Stimulated activated CD4-positive, alpha-beta T cell treated with anti-CD3 and anti-CD28 coated beads, TNF-alpha, amount 100 ng/mL, for 4 hours (primary cell): ENCODE data around the gene HSPG2.

Experiments
- DNase-seq, 3 experiments: peaks; one replicate each; pipeline ENCODE4 v3.0.0-alpha.2; 2020; ENCODE audit warnings: low read depth in 3 of 3

HSPG2 gene

GRCh38 chr1:21898326-21899200, 38.5 kb downstream of the HSPG2 start:
- no peak for DNase-seq

- DNase-seq: no peak
These were observed 39.3 kb downstream of the HSPG2 start for GRCh38 chr1:21897844-21898243.

- no peak for DNase-seq
These were observed 40.2 kb downstream of the HSPG2 start for GRCh38 chr1:21896652-21897532.

- no peak for DNase-seq
These were observed 41.1 kb downstream of the HSPG2 start for GRCh38 chr1:21896026-21896425.

- no peak for DNase-seq
These were observed 42.9 kb downstream of the HSPG2 start for GRCh38 chr1:21894034-21894881.

GRCh38 chr1:21893046-21893805, 43.9 kb downstream of the HSPG2 start:
- no peak for DNase-seq

GRCh38 chr1:21891621-21892479, 45.3 kb downstream of the HSPG2 start:
- DNase-seq: no peak

GRCh38 chr1:21891081-21891480, 46.0 kb downstream of the HSPG2 start:
- DNase-seq: no peak

- DNase-seq: no peak
These were observed 48.6 kb downstream of the HSPG2 start for GRCh38 chr1:21888500-21888899.

- no peak for DNase-seq
These were observed 49.3 kb downstream of the HSPG2 start for GRCh38 chr1:21887796-21888195.

GRCh38 chr1:21887216-21887736, 49.8 kb downstream of the HSPG2 start:
- no peak for DNase-seq

GRCh38 chr1:21886486-21887215, 50.5 kb downstream of the HSPG2 start:
- DNase-seq: no peak

GRCh38 chr1:21885236-21886037, 51.7 kb downstream of the HSPG2 start:
- DNase-seq: no peak

GRCh38 chr1:21884456-21885235, 52.5 kb downstream of the HSPG2 start:
- DNase-seq: no peak

- DNase-seq: no peak
These were observed 54.2 kb downstream of the HSPG2 start for GRCh38 chr1:21882721-21883415.

GRCh38 chr1:21881250-21881649, 55.9 kb downstream of the HSPG2 start:
- no peak for DNase-seq

- DNase-seq: no peak
These were observed 56.5 kb downstream of the HSPG2 start for GRCh38 chr1:21880619-21880970.
